SK-N-SH (cell line): ENCODE results near the gene SYNC. TPM values are rescaled to one million over a fixed set of nuclear protein-coding genes. Genes with fewer than 3 reads are reported as not detected.

Experiments
- CTCF ChIA-PET: fragments of 300-600, 350-600 bp; formaldehyde crosslinking; extraction: SDS; loops from one replicate; lab custom pipeline; 2021; lab: Yijun Ruan, JAX
- POLR2A ChIA-PET: fragments of 350-600 bp; sonication (Branson Sonifier 250); formaldehyde crosslinking; extraction: SDS; loops from one replicate; lab custom pipeline; 2020; ENCODE audit warnings: antibody characterized with exemption, inconsistent platforms; lab: Yijun Ruan, JAX
- DNase-seq: peaks from one replicate; pipeline ENCODE4 v3.0.0; 2012
- H2AFZ ChIP-seq: fragments of 200-600 bp; sonication (generic); 2 replicates; pipeline ENCODE4 v1.8.1; 2016; ENCODE audit warnings: antibody characterized with exemption, mild to moderate bottlenecking, low read depth
- H3F3A ChIP-seq: fragments of 200-600 bp; sonication (generic); replicated peaks from 2 replicates; pipeline ENCODE3; 2016; ENCODE audit warnings: antibody characterized with exemption, mild to moderate bottlenecking; ENCODE audit not compliant: insufficient read depth
- H3K27ac ChIP-seq, 2 experiments: fragments of 200-500 bp in 1 of 2; fragments of 200-600 bp in 1 of 2; sonication (Bioruptor generic) in 1 of 2; sonication (generic), shearing (Covaris generic) in 1 of 2; 2 replicates each; pipeline versions ENCODE4 v1.5.1 to v1.6.1; 2014 to 2016; ENCODE audit warnings: low read depth in 2 of 2, inconsistent platforms in 1 of 2, low read length in 1 of 2, mild to moderate bottlenecking in 1 of 2, mixed read lengths in 1 of 2
- H3K27me3 ChIP-seq: fragments of 200-600 bp; sonication (generic), shearing (Covaris generic); 2 replicates; pipeline ENCODE4 v1.6.1; 2016; ENCODE audit warnings: mixed run types; ENCODE audit not compliant: insufficient read depth
- H3K36me3 ChIP-seq, 2 experiments: fragments of 200-500 bp in 1 of 2; fragments of 200-600 bp in 1 of 2; sonication (Bioruptor generic) in 1 of 2; sonication (generic) in 1 of 2; replicated peaks in 1 of 2; 2 replicates each; pipeline versions ENCODE3 to v1.5.1; 2014 to 2016; ENCODE audit warnings: low read length in 1 of 2, mild to moderate bottlenecking in 1 of 2; ENCODE audit not compliant: insufficient read depth in 2 of 2, control insufficient read depth in 1 of 2
- H3K4me1 ChIP-seq, 2 experiments: fragments of 200-500 bp in 1 of 2; fragments of 200-600 bp in 1 of 2; sonication (Bioruptor generic) in 1 of 2; sonication (generic), shearing (Covaris generic) in 1 of 2; 2 replicates each; pipeline versions ENCODE4 v1.5.1 to v1.6.1; 2014 to 2016; ENCODE audit warnings: low read depth in 1 of 2, low read length in 1 of 2, mixed run types in 1 of 2; ENCODE audit not compliant: insufficient read depth in 2 of 2, control insufficient read depth in 1 of 2
- H3K4me2 ChIP-seq: fragments of 200-600 bp; sonication (generic), shearing (Covaris generic); 2 replicates; pipeline ENCODE4 v1.6.1; 2017; ENCODE audit warnings: mixed run types
- H3K4me3 ChIP-seq, 2 experiments: fragments of 200-500 bp in 1 of 2; fragments of 200-600 bp in 1 of 2; sonication (Bioruptor generic) in 1 of 2; sonication (generic), shearing (Covaris generic) in 1 of 2; 2 replicates each; pipeline versions ENCODE4 v1.5.1 to v1.8.1; 2014 to 2016; ENCODE audit warnings: low read depth in 2 of 2, inconsistent platforms in 1 of 2, low read length in 1 of 2, mild to moderate bottlenecking in 1 of 2, mixed read lengths in 1 of 2, moderate library complexity in 1 of 2
- H3K79me2 ChIP-seq: fragments of 200-600 bp; sonication (generic); 2 replicates; pipeline ENCODE4 v1.8.1; 2017; ENCODE audit warnings: mild to moderate bottlenecking; ENCODE audit not compliant: insufficient read depth
- H3K9ac ChIP-seq: fragments of 200-600 bp; sonication (generic); 2 replicates; pipeline ENCODE4 v1.6.1; 2017; ENCODE audit warnings: mixed run types
- H3K9me2 ChIP-seq: fragments of 200-600 bp; sonication (generic); 2 replicates; pipeline ENCODE4 v1.6.1; 2017; ENCODE audit warnings: mixed run types
- H3K9me3 ChIP-seq: fragments of 200-600 bp; sonication (generic); 2 replicates; pipeline ENCODE4 v1.6.1; 2017; ENCODE audit warnings: mixed run types, mild to moderate bottlenecking, moderate library complexity
- H4K20me1 ChIP-seq: fragments of 200-600 bp; sonication (generic); 2 replicates; pipeline ENCODE4 v1.6.1; 2017; ENCODE audit warnings: mild to moderate bottlenecking, mixed run types; ENCODE audit not compliant: insufficient read depth
- CHD2 ChIP-seq: fragments of 150-350 bp; IDR thresholded peaks from 2 replicates; pipeline ENCODE4 v1.6.1; 2018; ENCODE audit warnings: low read length; ENCODE audit not compliant: partially characterized antibody
- CTCF ChIP-seq: fragments of 200-600 bp; sonication (generic); IDR thresholded peaks from 2 replicates; pipeline ENCODE4 v1.6.1; 2017; ENCODE audit warnings: antibody characterized with exemption, mild to moderate bottlenecking, moderate library complexity
- ELF1 ChIP-seq: IDR thresholded peaks from 2 replicates; pipeline ENCODE4 v1.4.0; 2012
- EZH2phosphoT487 ChIP-seq: fragments of 200-600 bp; sonication (generic); IDR thresholded peaks from 2 replicates; pipeline ENCODE4 v1.6.1; 2017; ENCODE audit warnings: low read depth, mixed run types, mild to moderate bottlenecking, antibody characterized with exemption, moderate library complexity, borderline replicate concordance
- FOSL2 ChIP-seq: IDR thresholded peaks from 2 replicates; pipeline ENCODE4 v1.4.0; 2012; ENCODE audit warnings: low read depth, mild to moderate bottlenecking, moderate library complexity, borderline replicate concordance
- GABPA ChIP-seq: IDR thresholded peaks from 2 replicates; pipeline ENCODE4 v1.4.0; 2012; ENCODE audit warnings: low read depth, mild to moderate bottlenecking
- MXI1 ChIP-seq: IDR thresholded peaks from 2 replicates; pipeline ENCODE4 v1.6.1; 2012; ENCODE audit warnings: mild to moderate bottlenecking, low read depth, low read length, improper control_type of control experiment
- NFIC ChIP-seq: IDR thresholded peaks from 2 replicates; pipeline ENCODE4 v1.4.0; 2012; ENCODE audit warnings: borderline replicate concordance
- PBX3 ChIP-seq: IDR thresholded peaks from 2 replicates; pipeline ENCODE4; 2012
- RCOR1 ChIP-seq: fragments of 150-350 bp; IDR thresholded peaks from 2 replicates; pipeline ENCODE4 v1.6.1; 2017; ENCODE audit warnings: antibody characterized with exemption, low read length
- REST ChIP-seq: IDR thresholded peaks from 2 replicates; pipeline ENCODE4 v1.6.1; 2012; ENCODE audit warnings: mild to moderate bottlenecking, low read depth, low read length, moderate library complexity
- RXRA ChIP-seq: IDR thresholded peaks from 2 replicates; pipeline ENCODE4 v1.4.0; 2012; ENCODE audit warnings: low read depth, mild to moderate bottlenecking, borderline replicate concordance
- SMC3 ChIP-seq: IDR thresholded peaks from 2 replicates; pipeline ENCODE4 v1.6.1; 2012; ENCODE audit warnings: low read depth, low read length, improper control_type of control experiment
- TAF1 ChIP-seq: IDR thresholded peaks from 2 replicates; pipeline ENCODE4 v1.6.1; 2012; ENCODE audit warnings: low read depth, mild to moderate bottlenecking, low read length, moderate library complexity, borderline replicate concordance
- TCF12 ChIP-seq: IDR thresholded peaks from 2 replicates; pipeline ENCODE4 v1.4.0; 2012
- ZBTB33 ChIP-seq: IDR thresholded peaks from 2 replicates; pipeline ENCODE4 v1.4.0; 2012; ENCODE audit warnings: low read depth, borderline replicate concordance
- WGBS: methylation state at CpG from one replicate; pipeline ENCODE4 v1.1.6; 2017; ENCODE audit warnings: low lambda C conversion rate; 5-methylcytosine and 5-hydroxymethylcytosine counted together
- polyA plus RNA-seq, 3 experiments: library from polyadenylated mRNA; depleted of rRNA; stranded (reverse); fragments of >200 nt; gene quantifications; 2 replicates each; pipeline ENCODE4 v1.2.3, GENCODE V29; 2012

Gene SYNC
- polyA plus RNA-seq, 1 of the 3 experiments (the other 2 are of a cell fraction): 25.6 TPM

GRCh38 chr1:32714277-32714676 lies 11.7 kb upstream of the SYNC start:
- H3K79me2 ChIP-seq: no peaks in the 10 kb centered on the region
- CTCF ChIA-PET: interaction anchor here (1.2 to 18.9 kb wide), 4 partner anchors 13 to 159 kb away, joined by 4 to 392 read pairs (median 50); partner anchors contain the start of gene SYNC
- TF ChIP-seq RXRA: no peak
- no peak for TF ChIP-seq ELF1
- no peak for TF ChIP-seq FOSL2
- TF ChIP-seq ZBTB33: no peak
- no peak for TF ChIP-seq CHD2
- no peak for TF ChIP-seq SMC3
- TF ChIP-seq RCOR1: no peak
- TF ChIP-seq PBX3: no peak
- TF ChIP-seq EZH2phosphoT487: no peak
- TF ChIP-seq REST: no peak
- TF ChIP-seq MXI1: no peak
- no peak for TF ChIP-seq TAF1
- TF ChIP-seq NFIC: no peak
- TF ChIP-seq CTCF: no peak
- TF ChIP-seq TCF12: no peak
- TF ChIP-seq GABPA: no peak
- no peak overlapping the region for H3K4me2 ChIP-seq
- H3K9me3 ChIP-seq: no peaks in the 10 kb centered on the region
- DNase-seq: no peak
- POLR2A ChIA-PET: no interaction called here
- H3K9ac ChIP-seq: no peak overlapping the region
- H3K27ac ChIP-seq: no peak overlapping the region
- no peaks in the 10 kb centered on the region for H3K27me3 ChIP-seq
- H3K4me3 ChIP-seq: no peak overlapping the region
- 94% methylated on average over 3 of the region's 4 CpGs for WGBS
- peaks cover 0 to 4% of the 10 kb centered on the region in 2 experiments; a peak in 1 of 4 replicates for H3K4me1 ChIP-seq
- H3K36me3 ChIP-seq: no peaks in the 10 kb centered on the region
- no peaks in the 10 kb centered on the region for H4K20me1 ChIP-seq
- no peak overlapping the region for H2AFZ ChIP-seq
- no peaks in the 10 kb centered on the region for H3K9me2 ChIP-seq
- no peaks in the 10 kb centered on the region for H3F3A ChIP-seq
